OCI-M2 (cell line): ENCODE measurements around the gene MYBBP1A.
"Not testable (repeated sequence)": the region's sequence is repeated elsewhere in the genome, so short reads cannot be mapped to it uniquely, and the experiment has no call there.

Source experiments
- DNase-seq: peaks from one replicate; lab custom pipeline; 2025; ENCODE audit not compliant: unreplicated experiment; lab: John Stamatoyannopoulos, UW

The MYBBP1A gene, protein sequence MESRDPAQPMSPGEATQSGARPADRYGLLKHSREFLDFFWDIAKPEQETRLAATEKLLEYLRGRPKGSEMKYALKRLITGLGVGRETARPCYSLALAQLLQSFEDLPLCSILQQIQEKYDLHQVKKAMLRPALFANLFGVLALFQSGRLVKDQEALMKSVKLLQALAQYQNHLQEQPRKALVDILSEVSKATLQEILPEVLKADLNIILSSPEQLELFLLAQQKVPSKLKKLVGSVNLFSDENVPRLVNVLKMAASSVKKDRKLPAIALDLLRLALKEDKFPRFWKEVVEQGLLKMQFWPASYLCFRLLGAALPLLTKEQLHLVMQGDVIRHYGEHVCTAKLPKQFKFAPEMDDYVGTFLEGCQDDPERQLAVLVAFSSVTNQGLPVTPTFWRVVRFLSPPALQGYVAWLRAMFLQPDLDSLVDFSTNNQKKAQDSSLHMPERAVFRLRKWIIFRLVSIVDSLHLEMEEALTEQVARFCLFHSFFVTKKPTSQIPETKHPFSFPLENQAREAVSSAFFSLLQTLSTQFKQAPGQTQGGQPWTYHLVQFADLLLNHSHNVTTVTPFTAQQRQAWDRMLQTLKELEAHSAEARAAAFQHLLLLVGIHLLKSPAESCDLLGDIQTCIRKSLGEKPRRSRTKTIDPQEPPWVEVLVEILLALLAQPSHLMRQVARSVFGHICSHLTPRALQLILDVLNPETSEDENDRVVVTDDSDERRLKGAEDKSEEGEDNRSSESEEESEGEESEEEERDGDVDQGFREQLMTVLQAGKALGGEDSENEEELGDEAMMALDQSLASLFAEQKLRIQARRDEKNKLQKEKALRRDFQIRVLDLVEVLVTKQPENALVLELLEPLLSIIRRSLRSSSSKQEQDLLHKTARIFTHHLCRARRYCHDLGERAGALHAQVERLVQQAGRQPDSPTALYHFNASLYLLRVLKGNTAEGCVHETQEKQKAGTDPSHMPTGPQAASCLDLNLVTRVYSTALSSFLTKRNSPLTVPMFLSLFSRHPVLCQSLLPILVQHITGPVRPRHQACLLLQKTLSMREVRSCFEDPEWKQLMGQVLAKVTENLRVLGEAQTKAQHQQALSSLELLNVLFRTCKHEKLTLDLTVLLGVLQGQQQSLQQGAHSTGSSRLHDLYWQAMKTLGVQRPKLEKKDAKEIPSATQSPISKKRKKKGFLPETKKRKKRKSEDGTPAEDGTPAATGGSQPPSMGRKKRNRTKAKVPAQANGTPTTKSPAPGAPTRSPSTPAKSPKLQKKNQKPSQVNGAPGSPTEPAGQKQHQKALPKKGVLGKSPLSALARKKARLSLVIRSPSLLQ (N-terminal part only)

DNA sequence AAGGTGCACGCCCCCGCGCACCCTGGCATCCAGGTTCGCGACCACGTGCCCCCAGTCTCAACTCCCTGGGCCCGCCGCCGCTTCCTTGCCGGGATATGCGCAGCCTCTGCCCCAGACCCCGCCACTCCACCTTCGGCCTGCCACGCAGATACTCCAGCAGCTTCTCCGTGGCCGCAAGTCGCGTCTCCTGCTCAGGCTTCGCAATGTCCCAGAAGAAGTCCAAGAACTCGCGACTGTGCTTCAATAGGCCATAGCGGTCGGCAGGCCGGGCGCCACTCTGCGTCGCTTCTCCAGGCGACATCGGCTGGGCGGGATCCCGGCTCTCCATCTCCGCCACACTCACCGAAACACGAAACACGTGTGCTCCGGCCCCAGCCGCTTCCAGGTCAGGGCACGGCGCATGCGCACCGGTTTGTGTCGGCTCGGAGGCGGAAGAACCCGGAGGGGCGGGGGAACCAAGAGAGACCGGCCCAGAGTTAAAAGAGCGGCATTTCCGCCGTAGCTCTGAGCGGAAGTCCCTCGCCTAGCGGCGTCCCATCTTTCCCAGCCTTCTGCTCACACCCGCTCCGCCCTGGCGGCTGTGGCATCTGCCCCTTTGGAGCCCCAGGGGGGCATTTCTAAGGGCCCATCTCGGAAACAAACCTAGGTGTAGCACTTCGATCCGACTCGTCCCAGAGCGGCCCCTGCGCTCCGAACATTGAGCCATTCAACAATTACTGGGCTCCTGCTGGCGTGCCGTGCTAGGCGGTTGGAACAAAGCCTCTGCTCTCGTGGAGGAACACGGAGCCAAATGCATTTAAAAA lies at the start of gene MYBBP1A:
TSS of gene MYBBP1A (minus strand) at position 388 of the 803 bp plus-strand sequence. CDS start at position 328, 60 bp downstream.
- DNase-seq = peak; percentile 47

DNA sequence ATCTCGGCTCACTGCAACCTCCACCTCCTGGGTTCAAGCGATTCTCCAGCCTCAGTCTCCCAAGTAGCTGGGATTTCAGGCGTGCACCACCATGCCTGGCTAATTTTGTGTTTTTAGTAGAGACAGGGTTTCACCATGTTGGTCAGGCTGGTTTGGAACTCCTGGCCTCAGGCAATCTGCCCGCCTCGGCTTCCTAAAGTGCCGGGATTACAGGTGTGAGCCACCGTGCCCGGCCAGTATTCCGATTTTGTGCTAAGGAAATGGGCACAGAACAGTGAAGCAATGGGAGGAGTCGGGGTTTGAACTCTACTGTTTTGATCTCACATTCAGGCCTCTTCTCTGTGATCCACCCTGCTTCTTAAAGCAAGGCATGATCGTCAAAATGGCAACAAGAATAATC lies 49.6 kb upstream of the MYBBP1A start:
- not testable (repeated sequence) for DNase-seq

DNA sequence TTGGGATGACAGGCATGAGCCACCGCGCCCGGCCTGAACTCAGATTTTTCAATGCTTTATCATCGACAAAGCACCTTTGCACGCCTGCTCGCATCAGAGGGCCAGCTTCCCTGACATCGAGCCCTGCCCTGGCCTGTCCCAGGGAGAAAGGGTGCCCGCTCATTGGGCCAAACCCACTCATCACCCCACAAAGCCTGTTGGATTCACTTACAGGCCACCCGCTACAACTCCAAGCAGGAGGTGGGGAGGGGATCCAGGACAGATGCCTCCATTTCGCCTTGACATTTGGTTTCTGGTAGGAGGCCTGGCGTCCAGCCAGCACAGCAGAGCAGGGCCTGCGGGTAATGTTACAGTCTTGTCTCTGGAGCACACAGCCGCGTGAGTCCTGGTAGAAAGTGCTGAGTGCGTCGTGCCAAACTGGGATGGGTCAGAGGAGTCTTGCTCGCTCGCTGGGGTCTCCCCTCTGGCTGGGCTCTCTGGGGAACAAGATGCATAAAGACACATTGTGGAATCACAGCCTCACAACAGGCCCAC lies 49.0 kb upstream of the MYBBP1A start:
- DNase-seq = no peak

DNA sequence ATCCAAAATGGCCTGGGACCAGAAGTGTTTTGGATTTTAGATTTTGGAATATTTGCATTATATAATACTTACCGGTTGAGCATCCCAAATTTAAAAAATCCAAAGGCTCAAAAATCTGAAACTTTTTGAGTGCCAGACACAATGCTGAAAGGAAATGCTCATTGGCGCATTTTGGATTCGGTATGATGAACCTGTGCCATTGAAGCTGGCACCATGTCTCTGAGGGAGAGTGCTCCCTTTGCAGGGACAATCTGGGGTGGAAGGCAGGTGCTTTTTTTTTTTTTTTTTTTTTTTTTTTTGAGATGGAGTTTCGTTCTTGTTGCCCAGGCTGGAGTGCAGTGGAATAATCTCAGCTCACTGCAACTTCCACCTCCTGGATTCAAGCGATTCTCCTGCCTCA lies 46.9 kb upstream of the MYBBP1A start:
- DNase-seq = no peak

DNA sequence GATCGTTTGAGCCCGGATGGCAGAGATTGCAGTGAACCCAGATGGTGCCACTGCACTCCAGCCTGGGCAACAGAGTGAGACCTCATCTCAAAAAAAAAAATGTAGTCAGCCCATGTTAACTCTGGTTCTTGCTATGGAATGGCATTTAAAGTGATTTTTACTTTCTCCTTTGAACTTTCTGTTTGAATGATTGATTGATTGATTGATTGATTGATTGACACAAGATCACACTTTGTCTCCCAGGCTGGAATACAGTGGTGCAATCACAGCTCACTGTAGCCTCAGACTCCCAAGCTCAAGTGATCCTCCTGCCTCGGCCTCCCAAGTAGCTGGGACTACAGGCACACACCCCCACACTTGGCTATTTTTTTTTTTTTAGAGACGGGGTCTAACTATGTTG lies 46.1 kb upstream of the MYBBP1A start:
- DNase-seq = no peak

DNA sequence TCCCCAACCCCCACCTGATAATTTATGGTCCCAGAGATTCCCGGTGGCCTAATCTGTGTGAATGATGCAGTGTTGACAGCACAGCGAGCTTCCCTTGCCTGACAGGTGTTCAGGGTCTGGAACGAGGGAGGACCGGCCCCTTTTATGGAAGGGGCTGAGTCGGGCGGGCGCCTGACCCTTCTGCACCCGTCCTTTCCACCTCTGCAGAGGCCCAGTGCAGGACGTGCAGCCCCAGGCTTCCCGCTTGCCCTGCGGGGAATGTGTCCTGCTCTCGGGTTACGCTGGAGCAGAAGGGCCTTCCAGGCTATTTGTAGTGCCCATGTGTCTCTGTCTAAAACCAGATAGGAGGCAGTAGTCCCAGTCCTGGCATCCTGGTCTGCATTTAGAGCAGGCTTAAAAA lies 45.4 kb upstream of the MYBBP1A start:
- no peak for DNase-seq

DNA sequence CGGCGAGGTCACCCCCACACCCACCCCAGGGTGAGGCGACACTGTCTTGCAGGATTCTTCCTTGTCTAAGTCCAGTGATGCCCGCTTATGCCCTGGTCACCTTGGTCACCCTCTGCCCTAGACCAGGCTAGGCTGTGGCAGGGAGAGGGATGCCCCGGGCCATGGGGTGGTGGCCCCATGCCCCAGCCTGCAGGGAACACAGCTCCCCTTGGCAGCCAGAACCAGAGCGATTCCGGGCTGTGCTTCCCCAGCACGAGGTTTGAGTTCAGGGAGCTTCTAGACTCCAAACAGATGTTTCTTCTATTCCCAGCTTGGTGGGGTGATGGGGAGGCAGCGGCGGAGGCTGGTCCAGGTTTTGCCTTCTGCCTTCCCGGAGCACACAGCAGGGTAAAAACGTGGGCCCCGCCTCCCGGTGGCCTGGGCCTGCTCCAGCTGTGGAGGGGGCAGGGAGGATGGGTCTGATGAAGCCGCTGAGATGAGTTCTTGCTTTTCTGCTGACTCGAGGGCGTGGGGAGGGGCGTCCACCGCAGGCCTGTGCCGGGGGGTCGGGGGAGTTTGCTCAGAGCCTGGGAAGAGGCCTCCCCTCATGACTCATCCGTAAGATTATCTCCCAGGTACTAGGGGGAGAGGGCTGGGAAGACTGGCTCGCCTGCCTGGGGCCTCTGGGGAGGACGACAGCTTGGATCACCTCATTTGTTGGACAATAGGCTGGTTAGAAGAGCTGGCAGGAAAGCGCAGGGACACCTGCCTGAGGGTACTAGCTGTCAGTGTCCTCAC lies 44.5 kb upstream of the MYBBP1A start:
- DNase-seq = no peak

DNA sequence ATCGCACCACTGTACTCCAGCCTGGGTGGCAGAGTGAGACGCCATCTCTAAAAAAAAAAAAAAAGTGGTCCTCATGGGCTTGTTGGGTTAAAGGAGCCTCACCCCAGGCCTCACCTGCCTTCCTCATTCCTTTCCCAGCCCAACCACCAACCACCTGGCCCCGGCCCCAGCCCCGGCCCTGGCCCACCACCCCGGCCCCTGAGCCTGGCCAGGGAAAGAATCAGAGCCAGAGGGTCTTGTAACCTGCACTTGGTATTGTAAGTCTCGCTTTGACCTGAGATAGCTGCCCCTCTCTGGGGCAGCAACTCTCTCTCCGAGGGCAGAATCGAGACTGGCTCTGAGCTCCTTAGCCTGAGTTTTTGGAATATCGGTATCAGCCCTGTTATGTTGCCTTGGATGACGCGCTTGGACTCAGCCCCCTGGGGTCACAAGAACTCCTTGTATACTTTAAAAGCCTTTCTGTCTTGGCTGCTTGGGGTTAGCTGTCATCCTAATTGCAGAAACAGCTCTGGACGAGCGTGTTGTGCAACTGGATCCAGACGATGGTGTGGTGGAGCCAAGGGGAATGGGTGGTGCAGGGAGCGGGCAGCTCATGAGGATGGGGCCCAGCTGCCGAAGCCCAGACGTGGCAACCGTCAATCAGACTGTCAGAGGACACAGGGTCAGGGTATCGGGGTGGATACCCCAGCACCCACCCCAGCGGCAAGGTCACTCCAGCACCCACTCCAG lies 43.8 kb upstream of the MYBBP1A start:
- DNase-seq = no peak

DNA sequence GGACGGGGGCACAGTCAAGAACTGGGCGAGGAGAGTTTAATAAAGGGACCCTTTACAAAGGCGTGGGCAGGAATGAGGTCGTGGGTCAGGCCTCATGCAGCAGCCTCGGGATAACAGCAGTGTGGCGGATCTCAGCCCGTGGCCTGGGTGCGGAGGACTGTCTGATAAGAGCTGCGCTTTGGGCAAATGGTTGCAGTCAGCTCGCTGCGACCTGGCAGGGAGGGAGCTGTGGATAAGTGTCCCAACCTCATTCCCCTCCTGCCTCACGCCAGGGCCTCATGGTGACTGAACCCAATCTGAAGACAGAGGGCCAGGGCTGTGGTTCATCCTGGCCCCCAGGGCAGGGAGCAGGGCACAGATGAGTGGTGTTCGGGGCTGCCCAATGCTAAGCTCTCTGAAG lies 42.8 kb upstream of the MYBBP1A start:
- no peak for DNase-seq

DNA sequence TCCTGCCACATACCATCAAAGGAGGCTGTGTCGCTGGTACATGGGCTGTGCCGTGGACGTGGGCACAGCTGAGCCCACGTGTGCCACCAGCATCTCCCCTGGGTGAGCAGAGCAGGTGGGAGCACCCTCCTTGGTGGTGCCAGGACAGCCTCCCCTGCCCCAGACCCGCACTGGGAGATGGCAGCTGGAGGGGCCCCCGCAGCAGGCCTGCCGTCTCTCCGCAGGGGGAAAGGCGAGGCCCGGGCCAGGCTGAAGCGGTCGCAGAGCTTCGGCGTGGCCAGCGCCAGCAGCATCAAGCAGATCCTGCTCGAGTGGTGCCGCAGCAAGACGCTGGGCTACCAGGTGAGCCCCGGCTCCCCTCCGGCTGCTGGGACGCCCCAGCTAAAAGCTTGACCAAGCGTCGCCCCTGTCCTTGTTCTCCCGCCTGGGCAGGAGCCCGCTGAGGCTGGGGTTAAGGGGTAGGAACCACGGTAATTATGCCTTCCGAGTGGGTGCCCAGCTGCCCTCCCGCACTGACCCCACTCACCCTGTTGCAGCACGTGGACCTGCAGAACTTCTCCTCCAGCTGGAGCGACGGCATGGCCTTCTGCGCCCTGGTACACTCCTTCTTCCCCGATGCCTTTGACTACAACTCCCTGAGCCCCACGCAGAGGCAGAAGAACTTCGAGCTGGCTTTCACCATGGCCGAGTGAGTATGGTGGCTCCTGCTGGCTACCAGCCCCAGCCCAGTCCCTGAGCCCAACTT lies 41.6 kb upstream of the MYBBP1A start:
- DNase-seq = no peak

DNA sequence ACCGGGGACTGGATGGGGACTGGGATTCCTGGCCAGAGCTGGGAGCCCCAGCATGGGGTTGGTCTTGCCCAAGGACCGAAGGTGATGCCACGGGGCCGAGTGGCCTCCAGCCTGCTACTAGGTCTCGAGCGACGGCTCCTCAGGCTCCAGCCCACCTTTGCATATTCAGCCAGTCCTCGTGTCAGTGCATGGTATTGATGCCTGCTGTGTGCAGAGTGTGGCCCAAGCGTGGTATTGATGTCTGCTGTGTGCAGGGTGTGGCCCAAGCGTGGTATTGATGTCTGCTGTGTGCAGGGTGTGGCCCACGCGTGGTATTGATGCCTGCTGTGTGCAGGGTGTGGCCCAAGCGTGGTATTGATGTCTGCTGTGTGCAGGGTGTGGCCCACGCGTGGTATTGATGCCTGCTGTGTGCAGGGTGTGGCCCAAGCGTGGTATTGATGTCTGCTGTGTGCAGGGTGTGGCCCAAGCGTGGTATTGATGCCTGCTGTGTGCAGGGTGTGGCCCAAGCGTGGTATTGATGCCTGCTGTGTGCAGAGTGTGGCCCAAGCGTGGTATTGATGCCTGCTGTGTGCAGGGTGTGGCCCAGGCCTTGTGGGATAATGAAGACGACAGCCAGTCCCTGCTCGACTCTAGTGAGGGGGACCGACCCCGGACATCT lies 40.6 kb upstream of the MYBBP1A start:
- DNase-seq = not testable (repeated sequence)

DNA sequence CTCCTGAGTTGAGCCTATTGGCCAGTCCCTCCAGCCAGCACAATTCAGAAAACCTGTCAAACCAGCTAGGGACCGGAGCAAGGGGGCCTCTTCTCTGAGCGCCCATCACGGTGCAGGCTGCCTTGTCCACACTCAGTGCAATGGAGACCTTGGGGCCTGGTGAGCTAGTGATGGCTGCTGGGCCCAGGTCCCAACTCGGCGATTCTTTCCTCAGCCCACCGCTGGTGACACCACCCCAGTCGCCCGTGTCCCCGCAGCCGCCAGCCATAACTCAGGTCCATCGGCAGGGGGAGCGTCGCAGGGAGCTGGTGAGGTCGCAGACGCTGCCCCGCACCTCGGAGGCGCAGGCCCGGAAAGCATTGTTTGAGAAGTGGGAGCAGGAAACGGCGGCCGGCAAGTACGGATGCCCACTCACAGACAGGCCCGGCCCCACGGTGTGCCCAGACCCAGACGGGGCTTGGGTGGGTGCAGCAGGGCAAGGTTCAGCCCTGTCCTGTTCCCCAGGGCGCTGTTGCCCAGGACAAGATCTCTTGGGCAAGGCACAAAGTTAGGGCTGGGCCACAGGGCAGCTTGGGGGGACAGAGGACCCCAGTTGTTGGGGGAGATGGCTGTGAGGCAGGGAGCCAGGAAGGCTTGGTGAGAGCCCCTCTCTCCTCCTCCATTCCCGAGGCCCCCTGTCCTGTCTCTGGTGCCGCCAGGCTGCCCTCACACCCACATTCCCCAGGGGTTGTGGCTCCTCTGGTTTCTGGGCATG lies 39.9 kb upstream of the MYBBP1A start:
- no peak for DNase-seq

DNA sequence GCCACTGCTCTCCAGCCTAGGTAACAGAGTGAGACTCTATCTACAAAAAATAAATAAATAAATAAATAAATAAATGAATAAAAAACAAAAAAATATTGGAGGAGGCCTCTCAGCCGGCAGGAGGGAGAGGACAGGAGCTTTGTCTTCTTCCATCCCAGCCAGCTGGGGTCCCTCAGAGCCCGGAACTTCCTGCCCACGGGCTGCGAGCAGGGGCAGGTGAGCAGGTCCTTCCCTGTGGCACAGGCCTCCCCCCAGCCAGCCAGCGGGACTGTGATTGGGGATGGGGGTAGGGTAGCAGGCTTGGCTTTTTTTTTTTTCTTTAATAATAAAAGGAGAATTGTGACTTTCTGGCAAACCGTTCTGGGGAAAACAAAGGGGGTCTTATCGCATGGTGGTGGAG lies 39.2 kb upstream of the MYBBP1A start:
- no peak for DNase-seq

DNA sequence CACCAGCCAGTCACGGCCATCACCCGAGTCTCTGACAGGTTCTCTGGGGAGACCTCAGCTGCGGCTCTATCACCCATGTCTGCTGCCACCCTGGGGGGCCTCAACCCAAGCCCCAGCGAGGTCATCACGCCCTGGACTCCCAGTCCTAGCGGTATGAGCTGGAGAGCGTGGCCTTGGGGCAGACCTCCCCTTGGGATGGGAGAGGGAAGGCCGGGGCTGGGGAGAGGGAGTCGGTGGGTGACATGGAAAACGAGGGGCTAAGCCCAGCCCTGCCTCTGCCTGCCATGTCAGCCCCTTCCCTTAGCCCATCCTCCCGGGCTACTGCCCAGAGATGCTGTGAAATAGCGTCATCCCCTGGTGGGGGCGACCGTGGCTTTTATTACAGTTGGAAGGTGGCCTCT lies 37.8 kb upstream of the MYBBP1A start:
- DNase-seq = no peak

DNA sequence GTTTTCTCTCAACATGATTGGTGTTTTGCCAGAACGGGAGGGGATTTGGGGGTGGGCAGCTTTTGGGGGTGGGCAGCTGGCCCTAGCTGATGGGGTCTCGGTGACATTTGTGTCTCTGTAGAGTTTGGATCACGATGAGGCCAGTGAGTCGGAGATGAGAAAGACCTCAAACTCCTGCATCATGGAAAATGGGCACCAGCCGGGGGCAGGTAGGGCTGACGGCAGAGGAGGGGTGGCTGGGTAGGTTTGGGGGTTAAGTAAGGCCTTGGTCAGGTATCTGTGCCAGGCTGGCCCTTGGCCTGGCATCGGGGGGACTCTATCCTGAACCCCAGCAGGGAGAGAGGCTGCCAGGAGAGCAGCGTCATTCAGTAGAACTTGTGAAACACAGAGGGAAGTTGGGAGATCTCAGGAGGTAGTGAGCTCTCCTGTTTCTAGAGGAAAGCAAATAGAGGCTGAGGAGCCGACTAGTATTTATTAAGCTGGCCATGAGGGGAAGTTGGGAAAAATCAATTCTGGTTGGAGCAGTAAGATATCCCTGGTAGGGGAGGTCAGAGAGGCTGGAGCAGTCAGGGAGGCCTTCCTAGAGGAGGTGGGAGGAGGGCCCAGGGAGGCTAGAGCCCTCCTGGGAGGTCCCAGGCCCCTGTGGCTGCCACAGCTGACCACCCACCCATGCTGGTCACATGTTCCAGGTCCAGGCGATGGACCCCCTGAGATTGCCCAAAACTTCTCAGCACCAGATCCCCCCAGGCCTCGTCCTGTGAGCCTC lies 37.2 kb upstream of the MYBBP1A start:
- DNase-seq = no peak

DNA sequence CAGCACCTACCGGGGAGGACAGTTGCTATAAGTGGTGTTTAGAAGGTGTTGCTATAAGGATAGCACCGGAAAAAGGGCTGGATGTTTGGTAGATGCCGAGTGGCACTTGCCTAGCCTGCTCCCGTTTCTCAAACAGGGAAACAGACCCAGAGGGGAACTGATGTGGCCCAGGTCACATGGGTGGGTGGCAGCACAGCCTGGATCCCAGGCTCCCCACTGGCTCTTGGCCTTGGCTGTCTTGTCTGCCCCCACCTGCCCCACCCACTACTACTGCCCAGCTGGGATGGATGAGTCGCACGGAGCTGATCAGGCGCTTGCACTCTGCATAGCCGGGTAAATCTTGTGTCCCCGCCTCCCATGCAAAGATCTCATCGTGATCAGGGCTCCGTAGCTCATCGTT lies 36.3 kb upstream of the MYBBP1A start:
- no peak for DNase-seq
